Caco-2 (cell line): Measurements from ENCODE around the gene TTC21B. TPM values are rescaled to one million over a fixed set of nuclear protein-coding genes. Genes with fewer than 3 reads are reported as not detected.

Experiments
- BruUV-seq: library from RNA; stranded (reverse); fragments of 400-500 nt; replicated peaks from 2 replicates; lab custom pipeline; 2021; lab: Mats Ljungman, UMichigan
- CTCF ChIA-PET: fragments of 300-600 bp; sonication (Branson Sonifier 250); formaldehyde crosslinking; loops from one replicate; lab custom pipeline; 2022; ENCODE audit warnings: antibody characterized with exemption; lab: Charles Lee
- POLR2A ChIA-PET: fragments of 300-600 bp; sonication (Branson Sonifier 250); formaldehyde crosslinking; loops from one replicate; lab custom pipeline; 2022; ENCODE audit warnings: antibody characterized with exemption; lab: Charles Lee
- DNase-seq, 2 experiments: peaks; one replicate each; pipeline versions ENCODE4 v3.0.0 to v3.0.0-alpha.2; 2020 to 2022
- H3K27me3 ChIP-seq: replicated peaks from 2 replicates; pipeline ENCODE4 v1.6.0; 2011; ENCODE audit warnings: low read length; ENCODE audit not compliant: control insufficient read depth, insufficient read depth
- H3K36me3 ChIP-seq: 2 replicates; pipeline ENCODE4 v1.5.1; 2011; ENCODE audit warnings: low read length; ENCODE audit not compliant: control insufficient read depth, insufficient read depth
- H3K4me1 ChIP-seq: fragments of 250-450 bp; sonication (Bioruptor Pico); 2 replicates; pipeline ENCODE4 v1.5.1; 2020; ENCODE audit warnings: mild to moderate bottlenecking
- H3K4me3 ChIP-seq: 2 replicates; pipeline ENCODE4 v1.5.1; 2011; ENCODE audit warnings: low read depth, mild to moderate bottlenecking, control low read depth, low read length
- H3K9me3 ChIP-seq: fragments of 250-450 bp; sonication (Bioruptor Pico); 2 replicates; pipeline ENCODE4 v1.5.1; 2020; ENCODE audit warnings: mild to moderate bottlenecking, moderate library complexity
- H3K27ac Mint-ChIP-seq: one replicate; pipeline ENCODE4 v1.8.0; 2022; ENCODE audit warnings: mixed read lengths; ENCODE audit not compliant: unreplicated experiment
- H3K27me3 Mint-ChIP-seq: one replicate; pipeline ENCODE4 v1.8.0; 2022; ENCODE audit warnings: mixed read lengths; ENCODE audit not compliant: insufficient read depth, unreplicated experiment
- H3K36me3 Mint-ChIP-seq: one replicate; pipeline ENCODE4 v1.8.0; 2022; ENCODE audit warnings: mild to moderate bottlenecking, mixed read lengths; ENCODE audit not compliant: insufficient read depth, unreplicated experiment
- H3K4me1 Mint-ChIP-seq: one replicate; pipeline ENCODE4 v1.8.0; 2022; ENCODE audit warnings: low read depth, mixed read lengths; ENCODE audit not compliant: unreplicated experiment
- H3K4me3 Mint-ChIP-seq: one replicate; pipeline ENCODE4 v1.8.0; 2022; ENCODE audit warnings: mild to moderate bottlenecking, moderate library complexity, mixed read lengths; ENCODE audit not compliant: unreplicated experiment
- H3K9me3 Mint-ChIP-seq: one replicate; pipeline ENCODE4 v1.8.0; 2022; ENCODE audit warnings: mixed read lengths; ENCODE audit not compliant: unreplicated experiment
- intact Hi-C: fragments of 100-400 bp; cut with micrococcal nuclease; formaldehyde crosslinking; loops from one replicate; pipeline ENCODE4 v1.10.0; 2022; ENCODE audit not compliant: unreplicated experiment
- total RNA-seq: library from RNA; stranded (reverse); gene quantifications from 2 replicates; pipeline ENCODE4 v1.2.3, GENCODE V29; 2022
- TF ChIP-seq, protein P1 (sequence below), 2 experiments: fragments of 200-600 bp in 1 of 2; IDR thresholded peaks; 1 replicate in 1 of 2; 2 replicates in 1 of 2; pipeline versions ENCODE4 v1.5.1 to v1.8.0; 2011 to 2022; ENCODE audit warnings: antibody characterized with exemption in 1 of 2, control low read depth in 1 of 2, inconsistent platforms in 1 of 2, low read depth in 1 of 2, low read length in 1 of 2, mild to moderate bottlenecking in 1 of 2, moderate library complexity in 1 of 2; ENCODE audit not compliant: insufficient read depth in 1 of 2, severe bottlenecking in 1 of 2, unreplicated experiment in 1 of 2

The TTC21B gene
- total RNA-seq, 1 experiment from 2014 or later, result 14.2 TPM

DNA sequence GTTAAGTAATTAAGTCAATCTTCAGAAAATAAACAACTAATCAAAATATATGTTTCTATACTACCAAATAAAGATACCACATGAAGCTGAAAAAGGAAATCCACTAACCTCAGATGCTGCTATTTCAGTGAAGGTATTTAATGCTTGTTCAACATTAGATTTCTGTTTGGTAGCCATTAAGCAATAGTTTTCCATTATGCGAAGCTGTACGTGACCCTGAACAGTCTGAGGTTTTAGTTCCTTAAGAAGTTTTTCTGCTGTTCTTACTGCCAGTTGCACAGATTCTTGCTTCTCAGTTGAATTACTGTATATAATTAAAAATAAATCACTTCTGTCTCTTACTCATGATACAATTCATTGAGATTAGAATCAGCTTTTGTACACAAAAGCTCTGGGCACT is 65.4 kb downstream of the TTC21B start:
- intact Hi-C loops, result no loop called here
- no peaks in the 10 kb centered on the region for H3K4me1 Mint-ChIP-seq
- H3K4me3 ChIP-seq, result no peak overlapping the region
- ChIA-PET POLR2A (no interaction called here), CTCF (no interaction called here)
- peaks cover 15% of the 10 kb centered on the region for H3K36me3 Mint-ChIP-seq
- H3K4me1 ChIP-seq, result no peaks in the 10 kb centered on the region; the same call in 1 of the 2 replicates
- H3K27me3 ChIP-seq, result no peaks in the 10 kb centered on the region
- TF ChIP-seq, protein P1, sequence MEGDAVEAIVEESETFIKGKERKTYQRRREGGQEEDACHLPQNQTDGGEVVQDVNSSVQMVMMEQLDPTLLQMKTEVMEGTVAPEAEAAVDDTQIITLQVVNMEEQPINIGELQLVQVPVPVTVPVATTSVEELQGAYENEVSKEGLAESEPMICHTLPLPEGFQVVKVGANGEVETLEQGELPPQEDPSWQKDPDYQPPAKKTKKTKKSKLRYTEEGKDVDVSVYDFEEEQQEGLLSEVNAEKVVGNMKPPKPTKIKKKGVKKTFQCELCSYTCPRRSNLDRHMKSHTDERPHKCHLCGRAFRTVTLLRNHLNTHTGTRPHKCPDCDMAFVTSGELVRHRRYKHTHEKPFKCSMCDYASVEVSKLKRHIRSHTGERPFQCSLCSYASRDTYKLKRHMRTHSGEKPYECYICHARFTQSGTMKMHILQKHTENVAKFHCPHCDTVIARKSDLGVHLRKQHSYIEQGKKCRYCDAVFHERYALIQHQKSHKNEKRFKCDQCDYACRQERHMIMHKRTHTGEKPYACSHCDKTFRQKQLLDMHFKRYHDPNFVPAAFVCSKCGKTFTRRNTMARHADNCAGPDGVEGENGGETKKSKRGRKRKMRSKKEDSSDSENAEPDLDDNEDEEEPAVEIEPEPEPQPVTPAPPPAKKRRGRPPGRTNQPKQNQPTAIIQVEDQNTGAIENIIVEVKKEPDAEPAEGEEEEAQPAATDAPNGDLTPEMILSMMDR (IDR thresholded peaks at IDR 0.05; ENCODE audit: insufficient read depth in 1 of 2, low read depth in 1 of 2, low read length in 1 of 2, severe bottlenecking in 1 of 2, unreplicated experiment in 1 of 2), result no peak
- no peak overlapping the region for H3K4me3 Mint-ChIP-seq
- no peak for DNase-seq
- H3K27me3 Mint-ChIP-seq, result no peaks in the 10 kb centered on the region
- H3K9me3 Mint-ChIP-seq, result no peaks in the 10 kb centered on the region
- no peaks in the 10 kb centered on the region for H3K9me3 ChIP-seq
- no peaks in the 10 kb centered on the region; the same call in none of the 2 replicates for H3K36me3 ChIP-seq
- no TSS peak for BruUV-seq
- H3K27ac Mint-ChIP-seq, result no peak overlapping the region

DNA sequence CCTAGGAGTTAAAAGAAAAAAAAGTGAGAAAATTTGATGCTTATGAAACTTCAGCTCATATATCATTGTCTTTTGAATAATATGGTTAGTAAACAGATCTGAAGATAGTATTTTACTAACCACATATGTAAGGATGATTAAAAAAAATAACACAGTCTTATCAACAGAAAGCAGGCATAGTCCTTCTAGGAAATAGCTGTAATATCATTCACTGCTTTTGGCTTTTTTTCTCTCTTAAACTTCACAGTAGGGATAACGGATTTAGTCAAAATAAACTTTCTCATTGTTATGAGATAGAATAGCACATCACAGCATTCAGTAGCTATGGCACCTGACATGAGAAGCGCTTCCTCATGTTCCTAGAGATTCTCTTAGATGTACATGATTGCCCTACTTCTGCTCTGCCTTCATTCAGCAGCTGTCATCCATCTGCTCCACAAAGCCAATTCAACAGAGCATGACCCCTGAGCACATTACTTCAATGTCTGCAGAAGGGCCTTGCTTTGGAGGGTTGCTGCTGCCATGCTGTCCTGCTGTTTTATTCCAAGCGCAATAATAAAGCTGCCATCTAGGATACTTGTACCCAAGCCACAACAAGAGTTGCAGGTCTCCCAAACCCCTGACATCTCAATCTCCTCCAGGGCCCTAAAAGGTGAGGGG is 67.0 kb downstream of the TTC21B start:
- intact Hi-C loops, result no loop called here
- H3K36me3 Mint-ChIP-seq, result peaks cover 10% of the 10 kb centered on the region
- no TSS peak for BruUV-seq
- no peak for DNase-seq
- no peaks in the 10 kb centered on the region; the same call in none of the 2 replicates for H3K36me3 ChIP-seq
- no peak overlapping the region for H3K4me3 Mint-ChIP-seq
- H3K9me3 Mint-ChIP-seq, result no peaks in the 10 kb centered on the region
- TF ChIP-seq, protein P1 (IDR thresholded peaks at IDR 0.05; ENCODE audit: insufficient read depth in 1 of 2, low read depth in 1 of 2, low read length in 1 of 2, severe bottlenecking in 1 of 2, unreplicated experiment in 1 of 2), result no peak
- no peaks in the 10 kb centered on the region for H3K27me3 Mint-ChIP-seq
- ChIA-PET POLR2A (no interaction called here), CTCF (no interaction called here)
- H3K4me1 ChIP-seq, result no peaks in the 10 kb centered on the region
- no peak overlapping the region for H3K27ac Mint-ChIP-seq
- H3K9me3 ChIP-seq, result no peaks in the 10 kb centered on the region
- no peak overlapping the region for H3K4me3 ChIP-seq
- H3K4me1 Mint-ChIP-seq, result no peaks in the 10 kb centered on the region
- no peaks in the 10 kb centered on the region for H3K27me3 ChIP-seq

DNA sequence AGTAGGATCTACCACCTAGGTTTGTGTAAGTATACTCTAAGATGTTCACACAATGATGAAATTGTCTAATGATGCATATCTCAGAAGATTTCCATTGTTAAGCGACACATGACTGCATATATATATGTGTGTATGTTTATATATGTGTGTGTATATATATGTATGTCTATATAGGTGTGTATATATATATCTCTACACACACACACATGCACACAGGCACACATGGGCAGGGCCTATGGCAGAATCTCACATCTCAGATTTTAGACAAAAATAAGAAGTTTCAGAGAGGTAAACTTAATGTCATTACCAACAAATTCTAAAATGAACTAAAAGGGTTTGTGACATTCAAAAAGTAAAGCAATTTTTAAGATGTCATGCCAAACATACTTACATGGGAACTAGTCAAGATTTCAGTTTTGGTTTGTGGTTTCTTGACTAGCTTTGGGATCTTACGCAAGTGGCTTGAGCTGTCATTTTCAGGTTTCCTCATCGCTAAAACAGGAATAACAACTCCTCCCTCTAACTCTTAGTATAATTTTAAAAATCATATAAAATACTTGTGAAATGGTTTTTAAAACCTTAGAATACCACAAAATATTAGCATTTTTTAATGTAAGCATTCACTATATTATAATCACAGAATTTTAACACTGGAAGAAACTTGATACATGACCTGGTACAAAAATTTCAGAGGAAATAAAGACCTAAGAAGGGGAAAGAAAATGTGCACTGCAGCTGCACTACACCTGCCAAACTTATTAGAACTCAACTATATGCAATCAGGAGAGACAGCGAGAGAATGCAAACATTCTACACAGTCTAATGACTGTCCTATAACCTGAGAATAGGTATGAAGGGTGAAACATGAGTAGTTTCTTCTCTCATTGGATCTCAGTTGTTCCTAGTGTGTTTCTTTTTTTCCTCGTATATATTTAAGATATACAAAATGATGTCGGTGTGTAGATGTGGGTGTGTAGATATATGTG is 75.7 kb downstream of the TTC21B start:
- ChIA-PET CTCF (no interaction called here), POLR2A (no interaction called here)
- TF ChIP-seq, protein P1 (IDR thresholded peaks at IDR 0.05; ENCODE audit: insufficient read depth in 1 of 2, low read depth in 1 of 2, low read length in 1 of 2, severe bottlenecking in 1 of 2, unreplicated experiment in 1 of 2), result no peak
- Mint-ChIP-seq H3K27me3 (no peaks in the 10 kb centered on the region), H3K36me3 (no peaks in the 10 kb centered on the region), H3K9me3 (no peaks in the 10 kb centered on the region), H3K4me1 (no peaks in the 10 kb centered on the region), H3K27ac (no peak overlapping the region), H3K4me3 (no peak overlapping the region)
- DNase-seq, result no peak
- Histone ChIP-seq H3K9me3 (no peaks in the 10 kb centered on the region), H3K36me3 (no peaks in the 10 kb centered on the region), H3K27me3 (no peaks in the 10 kb centered on the region), H3K4me1 (no peaks in the 10 kb centered on the region), H3K4me3 (no peak overlapping the region)
- no TSS peak for BruUV-seq
- intact Hi-C loops, result no loop called here
